T-helper 1 cell (primary cell): ENCODE data around the gene PNRC1.
"Not testable (repeated sequence)": the region's sequence is repeated elsewhere in the genome, so short reads cannot be mapped to it uniquely, and the experiment has no call there.

Experiments
- DNase-seq, 5 donors: peaks; one replicate each; pipeline ENCODE4 v3.0.0-alpha.2; 2012 to 2020

PNRC1 gene

GRCh38 chr6:89111933-89112332 lies 31.4 kb downstream of the PNRC1 start:
- DNase-seq, result no peak

DNA sequence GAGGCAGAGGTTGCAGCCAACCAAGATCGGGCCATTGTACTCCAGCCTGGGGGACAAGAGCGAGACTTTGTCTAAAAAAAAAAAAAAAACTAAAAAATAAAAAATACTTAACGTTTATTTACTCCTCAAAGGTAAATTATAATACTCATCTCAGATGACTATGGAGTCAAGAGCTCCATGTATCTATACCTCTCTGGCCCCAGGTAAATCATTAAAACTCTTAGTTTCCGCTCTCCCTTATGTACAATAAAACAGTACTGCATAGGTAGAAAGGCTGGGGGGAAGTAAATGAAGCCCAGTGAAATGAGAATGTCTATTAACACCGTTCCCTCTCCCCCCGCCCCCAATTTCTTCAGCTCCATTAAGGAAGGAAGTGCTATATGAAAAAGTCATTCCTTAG lies 36.2 kb downstream of the PNRC1 start:
- no peak for DNase-seq

- peak in 4 of 5 donors; percentile 14 to 30 (median 18) for DNase-seq
These were observed 36.9 kb downstream of the PNRC1 start, which contains the start of gene SRSF12 for GRCh38 chr6:89117211-89118108. Gene SRSF12 (minus strand): TSS chr6:89118071. CDS start chr6:89117887, 184 bp downstream.

- no peak for DNase-seq
These were observed 38.4 kb downstream of the PNRC1 start for GRCh38 chr6:89118931-89119330.

DNA sequence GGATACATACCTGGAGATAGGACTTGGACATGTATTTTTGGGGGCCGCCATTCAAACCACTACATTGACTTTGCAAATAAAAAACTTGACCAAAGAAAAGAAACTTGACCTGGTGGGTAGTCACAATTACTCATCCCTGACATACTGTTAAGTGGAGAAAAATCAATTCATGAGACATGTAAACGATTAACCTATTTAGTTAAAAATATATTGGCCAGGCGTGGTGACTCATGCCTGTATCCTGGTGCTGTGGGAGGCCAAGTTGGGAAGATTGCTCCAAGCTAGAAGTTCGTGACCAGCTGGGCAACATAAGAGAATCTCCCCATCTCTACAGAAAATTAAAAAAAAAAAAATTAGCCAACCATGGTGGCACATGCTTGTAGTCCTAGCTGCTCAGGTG lies 39.8 kb downstream of the PNRC1 start:
- DNase-seq, result no peak

DNA sequence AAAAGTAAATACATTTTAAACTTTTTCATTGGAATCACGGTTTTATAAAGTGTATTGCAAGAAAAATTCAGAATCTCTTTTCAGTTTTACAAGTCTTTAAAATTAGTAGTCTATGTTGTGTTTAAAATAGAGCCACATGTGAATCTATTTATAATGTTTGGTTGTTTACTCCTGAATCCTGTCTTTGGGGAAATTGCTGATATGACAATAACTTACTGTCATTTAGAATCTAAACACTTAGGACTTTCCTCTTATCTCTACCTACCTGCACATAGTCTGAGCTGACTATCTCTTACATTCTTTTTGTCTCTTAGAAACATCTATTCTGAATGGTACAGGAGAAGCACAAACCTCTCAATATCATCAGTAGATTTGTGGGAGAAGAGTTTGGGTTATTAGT lies 41.4 kb downstream of the PNRC1 start:
- no peak for DNase-seq

DNA sequence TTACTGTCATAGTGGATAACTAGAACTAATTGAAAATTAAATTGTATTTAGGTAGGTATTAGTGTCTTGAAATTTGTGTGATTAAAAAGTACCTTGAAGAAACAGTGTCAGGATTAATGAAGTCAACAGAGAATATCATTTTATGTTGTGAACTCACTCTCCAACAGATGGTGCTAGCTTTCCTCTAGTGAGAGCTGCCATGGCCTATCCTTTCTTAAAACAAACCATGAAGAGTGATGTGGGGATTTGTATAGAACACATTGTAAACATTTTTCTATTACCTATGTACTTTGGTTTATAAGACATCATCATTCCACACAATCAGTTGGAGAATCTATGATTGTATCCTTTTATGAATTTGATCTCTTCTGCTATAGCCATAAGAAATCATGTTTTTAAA lies 42.1 kb downstream of the PNRC1 start:
- DNase-seq, result peak in 1 of 5 donors; percentile 17

DNA sequence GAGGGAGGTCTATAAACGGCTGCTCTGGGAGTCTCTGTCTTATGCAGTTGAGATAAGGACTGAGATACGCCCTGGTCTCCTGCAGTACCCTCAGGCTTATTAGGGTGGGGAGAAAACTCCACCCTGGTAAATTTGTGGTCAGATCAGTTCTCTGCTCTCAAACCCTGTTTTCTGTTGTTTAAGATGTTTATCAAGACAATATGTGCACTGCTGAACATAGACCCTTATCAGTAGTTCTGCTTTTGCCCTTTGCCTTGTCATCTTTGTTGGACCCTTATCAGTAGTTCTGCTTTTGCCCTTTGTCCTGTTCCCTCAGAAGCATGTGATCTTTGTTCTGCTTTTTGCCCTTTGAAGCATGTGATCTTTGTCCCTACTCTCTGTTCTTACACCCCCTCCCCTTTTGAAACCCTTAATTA lies 47.7 kb downstream of the PNRC1 start:
- not testable (repeated sequence) for DNase-seq

- DNase-seq, result no peak
These were observed 51.0 kb downstream of the PNRC1 start for GRCh38 chr6:89131599-89131998.

- no peak for DNase-seq
These were observed 51.5 kb downstream of the PNRC1 start for GRCh38 chr6:89132057-89132456.

DNA sequence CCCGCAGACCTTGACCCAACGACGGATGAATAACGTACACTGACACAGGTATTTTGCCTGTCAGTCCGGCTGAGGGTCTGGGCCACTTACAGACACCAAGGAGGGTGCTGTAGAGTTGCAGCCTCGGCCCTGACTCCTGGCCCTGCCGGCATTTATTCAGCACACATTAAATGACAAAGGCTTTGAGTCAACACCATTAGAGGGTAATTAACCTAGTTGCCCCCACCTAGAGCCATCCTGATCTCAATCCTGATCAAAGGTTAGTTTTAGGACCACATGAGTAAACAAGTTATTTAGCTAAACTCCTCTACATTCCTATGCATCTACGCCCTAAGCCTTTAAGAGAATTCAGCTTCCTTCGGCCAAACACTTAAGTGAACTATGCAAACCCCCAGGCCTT lies 53.4 kb downstream of the PNRC1 start:
- DNase-seq, result no peak

GRCh38 chr6:89134723-89135122 lies 54.2 kb downstream of the PNRC1 start:
- DNase-seq, result no peak
